Gastrocnemius medialis (tissue), 4 donors: ENCODE measurements around the gene ANO6. TPM values are rescaled to one million over a fixed set of nuclear protein-coding genes. Genes with fewer than 3 reads are reported as not detected.
"Not testable (repeated sequence)": the region's sequence is repeated elsewhere in the genome, so short reads cannot be mapped to it uniquely, and the experiment has no call there.

Experiments
- ATAC-seq, 2 donors: fragments of 150-250 bp; one replicate each; pipeline ENCODE4 v1.9.1; 2016
- DNase-seq, 2 donors: peaks; one replicate each; pipeline ENCODE4 v3.0.0-alpha.2; 2019
- H3K27ac ChIP-seq, 4 donors: fragments of 200-600 bp; sonication (generic); 1 replicate in 1 of 4; 2 replicates in 3 of 4; pipeline ENCODE4 v1.5.1; 2016 to 2018; ENCODE audit warnings: mild to moderate bottlenecking in 2 of 4, moderate library complexity in 1 of 4
- H3K27me3 ChIP-seq, 3 donors: fragments of 200-600 bp; sonication (generic) in 2 of 3; 1 replicate in 1 of 3; 2 replicates in 2 of 3; pipeline versions ENCODE4 v1.5.1 to v1.6.0; 2016 to 2019; ENCODE audit warnings: mild to moderate bottlenecking in 1 of 3, moderate library complexity in 1 of 3
- H3K36me3 ChIP-seq, 2 donors: fragments of 200-600 bp; sonication (generic) in 1 of 2; one replicate each; pipeline ENCODE4 v1.5.1; 2017 to 2018
- H3K4me1 ChIP-seq, 2 donors: fragments of 200-600 bp; sonication (generic) in 1 of 2; one replicate each; pipeline ENCODE4 v1.5.1; 2016 to 2017; ENCODE audit warnings: mild to moderate bottlenecking in 2 of 2
- H3K4me3 ChIP-seq, 4 donors: fragments of 200-600 bp; sonication (generic) in 3 of 4; 1 replicate in 1 of 4; 2 replicates in 3 of 4; pipeline ENCODE4 v1.5.1; 2016 to 2019; ENCODE audit warnings: mild to moderate bottlenecking in 2 of 4
- H3K9me3 ChIP-seq, 3 donors: fragments of 200-600 bp; sonication (generic) in 2 of 3; 1 replicate in 1 of 3; 2 replicates in 2 of 3; pipeline ENCODE4 v1.5.1; 2016 to 2019
- CTCF ChIP-seq, 5 experiments: fragments of 450-650 bp in 3 of 5; fragments of 200-600 bp in 2 of 5; sonication (generic) in 2 of 5; IDR thresholded peaks in 4 of 5; conservative IDR thresholded peaks in 1 of 5; 1 replicate in 4 of 5; 2 replicates in 1 of 5; pipeline ENCODE4 v1.5.1; 2016 to 2019; ENCODE audit warnings: antibody characterized with exemption in 5 of 5, mild to moderate bottlenecking in 3 of 5, moderate library complexity in 3 of 5
- POLR2A ChIP-seq, 2 donors: fragments of 450-650 bp; IDR thresholded peaks; one replicate each; pipeline ENCODE4 v1.6.1; 2017; ENCODE audit warnings: antibody characterized with exemption in 2 of 2, mild to moderate bottlenecking in 2 of 2, moderate library complexity in 2 of 2
- in situ Hi-C, 4 donors: fragments of 200-750 bp; cut with MboI; loops; one replicate each; pipeline versions ENCODE4 v1.15.0 to v1.8.0; 2017; ENCODE audit warnings: low sequenced_read_pairs in 4 of 4
- intact Hi-C: fragments of 100-400 bp; cut with DNase I; formaldehyde crosslinking; loops from one replicate; pipeline ENCODE4 v1.15.1; 2023; ENCODE audit warnings: low total_unique reads
- total RNA-seq, 4 donors: library from RNA; depleted of rRNA; stranded (reverse); fragments of >200 nt; gene quantifications; one replicate each; pipeline versions ENCODE4 v1.1.0 to v1.2.3, GENCODE V29; 2016

ANO6 gene
- total RNA-seq, 4 donors from 2014 or later = 75.4 to 100 (median 91.8) TPM

GRCh38 chr12:45260104-45260815, 44.4 kb downstream of the ANO6 start:
- in situ Hi-C loops (no loop called here), intact Hi-C loops (no loop called here)
- no peaks in the 10 kb centered on the region for H3K27me3 ChIP-seq
- DNase-seq = no peak
- ATAC-seq = peak; percentile 42 to 46
- H3K4me1 ChIP-seq = peaks cover 62 to 67% of the 10 kb centered on the region in 2 donors
- no peaks in the 10 kb centered on the region for H3K9me3 ChIP-seq
- H3K4me3 ChIP-seq = no peak overlapping the region
- TF ChIP-seq CTCF (IDR thresholded peaks at IDR 0.05 in 4 of 5, conservative IDR thresholded peaks at IDR 0.05 in 1 of 5) (no peak), POLR2A (IDR thresholded peaks at IDR 0.05) (no peak)
- peak overlapping the region in 3 of 4 donors; percentile 15 to 51 (median 38) for H3K27ac ChIP-seq
- no peaks in the 10 kb centered on the region for H3K36me3 ChIP-seq

GRCh38 chr12:45260854-45261253, 45.0 kb downstream of the ANO6 start:
- no peak overlapping the region for H3K27ac ChIP-seq
- H3K4me3 ChIP-seq = no peak overlapping the region
- H3K4me1 ChIP-seq = peaks cover 60 to 71% of the 10 kb centered on the region in 2 donors
- in situ Hi-C loops = no loop called here
- no peaks in the 10 kb centered on the region for H3K27me3 ChIP-seq
- no peak for DNase-seq
- ATAC-seq = no peak
- no peaks in the 10 kb centered on the region for H3K9me3 ChIP-seq
- intact Hi-C loops = no loop called here
- H3K36me3 ChIP-seq = no peaks in the 10 kb centered on the region
- no peak for TF ChIP-seq POLR2A (IDR thresholded peaks at IDR 0.05)
- TF ChIP-seq CTCF (IDR thresholded peaks at IDR 0.05 in 4 of 5, conservative IDR thresholded peaks at IDR 0.05 in 1 of 5) = no peak

- ATAC-seq, intact Hi-C loops, H3K4me3 ChIP-seq, H3K9me3 ChIP-seq, H3K36me3 ChIP-seq, in situ Hi-C loops, H3K27me3 ChIP-seq, H3K27ac ChIP-seq, DNase-seq: not testable (repeated sequence)
- peaks cover 55 to 74% of the 10 kb centered on the region in 2 donors for H3K4me1 ChIP-seq
Observed at GRCh38 chr12:45262185-45262584, 46.3 kb downstream of the ANO6 start.

- TF ChIP-seq CTCF (IDR thresholded peaks at IDR 0.05 in 4 of 5, conservative IDR thresholded peaks at IDR 0.05 in 1 of 5) = no peak
- no peak for TF ChIP-seq POLR2A (IDR thresholded peaks at IDR 0.05)
- intact Hi-C loops (no loop called here), in situ Hi-C loops (no loop called here)
- Histone ChIP-seq H3K36me3 (no peaks in the 10 kb centered on the region), H3K27me3 (no peaks in the 10 kb centered on the region), H3K4me1 (peaks cover 53 to 77% of the 10 kb centered on the region in 2 donors), H3K27ac (peak overlapping the region in 2 of 4 donors; percentile 24 to 34), H3K4me3 (no peak overlapping the region), H3K9me3 (no peaks in the 10 kb centered on the region)
- no peak for ATAC-seq
- no peak for DNase-seq
Observed at GRCh38 chr12:45263587-45263986, 47.7 kb downstream of the ANO6 start.

GRCh38 chr12:45268672-45269411, 52.9 kb downstream of the ANO6 start:
- Histone ChIP-seq H3K27ac (peak overlapping the region; percentile 42 to 73 (median 51)), H3K4me1 (peaks cover 49 to 70% of the 10 kb centered on the region in 2 donors), H3K27me3 (no peaks in the 10 kb centered on the region), H3K4me3 (peak overlapping the region in 1 of 4 donors; percentile 9), H3K9me3 (no peaks in the 10 kb centered on the region), H3K36me3 (no peaks in the 10 kb centered on the region)
- TF ChIP-seq POLR2A (IDR thresholded peaks at IDR 0.05) (no peak), CTCF (IDR thresholded peaks at IDR 0.05 in 4 of 5, conservative IDR thresholded peaks at IDR 0.05 in 1 of 5) (peak in 4 of 5 experiments; percentile 9 to 53 (median 38))
- in situ Hi-C loops = no loop called here
- peak; percentile 53 to 63 for ATAC-seq
- intact Hi-C loops = no loop called here
- DNase-seq = peak; percentile 29 to 39
